ENCODE data around the gene OR2AG2.

- TF ChIP-seq, protein P1, sequence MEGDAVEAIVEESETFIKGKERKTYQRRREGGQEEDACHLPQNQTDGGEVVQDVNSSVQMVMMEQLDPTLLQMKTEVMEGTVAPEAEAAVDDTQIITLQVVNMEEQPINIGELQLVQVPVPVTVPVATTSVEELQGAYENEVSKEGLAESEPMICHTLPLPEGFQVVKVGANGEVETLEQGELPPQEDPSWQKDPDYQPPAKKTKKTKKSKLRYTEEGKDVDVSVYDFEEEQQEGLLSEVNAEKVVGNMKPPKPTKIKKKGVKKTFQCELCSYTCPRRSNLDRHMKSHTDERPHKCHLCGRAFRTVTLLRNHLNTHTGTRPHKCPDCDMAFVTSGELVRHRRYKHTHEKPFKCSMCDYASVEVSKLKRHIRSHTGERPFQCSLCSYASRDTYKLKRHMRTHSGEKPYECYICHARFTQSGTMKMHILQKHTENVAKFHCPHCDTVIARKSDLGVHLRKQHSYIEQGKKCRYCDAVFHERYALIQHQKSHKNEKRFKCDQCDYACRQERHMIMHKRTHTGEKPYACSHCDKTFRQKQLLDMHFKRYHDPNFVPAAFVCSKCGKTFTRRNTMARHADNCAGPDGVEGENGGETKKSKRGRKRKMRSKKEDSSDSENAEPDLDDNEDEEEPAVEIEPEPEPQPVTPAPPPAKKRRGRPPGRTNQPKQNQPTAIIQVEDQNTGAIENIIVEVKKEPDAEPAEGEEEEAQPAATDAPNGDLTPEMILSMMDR (IDR thresholded peaks at IDR 0.05) = peak; percentile 25; the same call in 1 of the 2 replicates
- no peak for TF ChIP-seq SIN3A (IDR thresholded peaks at IDR 0.05; ENCODE audit: borderline replicate concordance, insufficient read depth, low read depth, low read length)
These were observed 45.9 kb upstream of the OR2AG2 start for GRCh38 chr11:6817694-6818093.

Measured in Panc1 (cell line).